B cell (primary cell): ENCODE measurements around the gene TNP2. TPM values are rescaled to one million over a fixed set of nuclear protein-coding genes. Genes with fewer than 3 reads are reported as not detected.
A peak's percentile ranks its signal among the peaks of the same experiment; 100 is the strongest.
"Not testable (repeated sequence)": the region's sequence is repeated elsewhere in the genome, so short reads cannot be mapped to it uniquely, and the experiment has no call there.

ENCODE experiments used
- ATAC-seq: fragments of 200-7000 bp; cut with Tn5 transposase; one replicate; pipeline ENCODE4 v1.10.0; 2021; ENCODE audit warnings: low read depth, mild to moderate bottlenecking, moderate number of reproducible peaks, moderate library complexity
- CTCF ChIA-PET: fragments of 350-600 bp; sonication (Branson Sonifier 250); formaldehyde crosslinking; loops from one replicate; lab custom pipeline; 2021; ENCODE audit warnings: antibody characterized with exemption, inconsistent platforms; lab: Charles Lee
- POLR2A ChIA-PET: fragments of 350-600 bp; sonication (Branson Sonifier 250); formaldehyde crosslinking; loops from one replicate; lab custom pipeline; 2021; ENCODE audit warnings: antibody characterized with exemption; lab: Charles Lee
- DNase-seq: peaks from one replicate; pipeline ENCODE4 v3.0.0; 2013
- H2AFZ ChIP-seq: 2 replicates; pipeline ENCODE4 v1.6.1; 2012; ENCODE audit warnings: mild to moderate bottlenecking, low read depth, low read length; ENCODE audit not compliant: insufficient read depth, poor library complexity, severe bottlenecking
- H3K27ac ChIP-seq, 2 donors: 1 replicate in 1 of 2; 2 replicates in 1 of 2; pipeline ENCODE4 v1.5.1; 2012 to 2013; ENCODE audit warnings: low read length in 2 of 2, mild to moderate bottlenecking in 2 of 2, moderate library complexity in 1 of 2
- H3K27me3 ChIP-seq, 4 experiments: fragments of 200-600 bp in 1 of 4; sonication (generic) in 1 of 4; replicated peaks in 1 of 4; 1 replicate in 2 of 4; 2 replicates in 2 of 4; pipeline versions ENCODE4 v1.6.1 to v1.7.0; 2013 to 2016; ENCODE audit warnings: low read length in 3 of 4, mild to moderate bottlenecking in 2 of 4, mixed read lengths in 1 of 4, moderate library complexity in 1 of 4; ENCODE audit not compliant: insufficient read depth in 4 of 4, control insufficient read depth in 3 of 4; ENCODE audit errors: control extremely low read depth in 1 of 4
- H3K36me3 ChIP-seq, 2 experiments: replicated peaks in 1 of 2; 1 replicate in 1 of 2; 2 replicates in 1 of 2; pipeline versions ENCODE4 v1.6.1 to v1.7.1; 2013; ENCODE audit warnings: low read length in 1 of 2; ENCODE audit not compliant: insufficient read depth in 2 of 2, control insufficient read depth in 1 of 2; ENCODE audit errors: control extremely low read depth in 1 of 2, extremely low read depth in 1 of 2
- H3K4me1 ChIP-seq, 2 donors: fragments of 200-600 bp in 1 of 2; sonication (generic) in 1 of 2; 1 replicate in 1 of 2; 2 replicates in 1 of 2; pipeline versions ENCODE4 v1.5.1 to v1.6.1; 2013 to 2017; ENCODE audit warnings: low read length in 2 of 2; ENCODE audit not compliant: control insufficient read depth in 2 of 2, insufficient read depth in 2 of 2
- H3K4me2 ChIP-seq: replicated peaks from 2 replicates; pipeline ENCODE3; 2012; ENCODE audit warnings: mild to moderate bottlenecking, low read depth, low read length; ENCODE audit not compliant: poor library complexity, severe bottlenecking
- H3K4me3 ChIP-seq, 5 experiments: fragments of 200-600 bp in 1 of 5; sonication (generic) in 1 of 5; 1 replicate in 3 of 5; 2 replicates in 2 of 5; pipeline versions ENCODE4 v1.5.1 to v1.7.0; 2011 to 2016; ENCODE audit warnings: low read length in 4 of 5, mild to moderate bottlenecking in 4 of 5, low read depth in 2 of 5, control low read depth in 1 of 5, moderate library complexity in 1 of 5; ENCODE audit not compliant: insufficient read depth in 1 of 5; ENCODE audit errors: control extremely low read depth in 1 of 5, extremely low read depth in 1 of 5
- H3K79me2 ChIP-seq: fragments of 200-600 bp; sonication (generic); one replicate; pipeline ENCODE4 v1.6.0; 2016; ENCODE audit warnings: low read length; ENCODE audit not compliant: control insufficient read depth, insufficient read depth
- H3K9ac ChIP-seq: fragments of 200-600 bp; sonication (generic); 2 replicates; pipeline ENCODE4 v1.6.1; 2017; ENCODE audit warnings: mild to moderate bottlenecking, low read length, moderate library complexity
- H3K9me3 ChIP-seq, 3 donors: one replicate each; pipeline versions ENCODE4 v1.6.1 to v1.7.1; 2013; ENCODE audit warnings: low read length in 2 of 3; ENCODE audit not compliant: control insufficient read depth in 2 of 3, insufficient read depth in 1 of 3; ENCODE audit errors: control extremely low read depth in 1 of 3
- H4K20me1 ChIP-seq: 2 replicates; pipeline ENCODE4 v1.6.0; 2012; ENCODE audit warnings: mild to moderate bottlenecking, low read length; ENCODE audit not compliant: insufficient read depth, control insufficient read depth, poor library complexity, severe bottlenecking
- H3K27ac Mint-ChIP-seq: one replicate; pipeline ENCODE4 v1.8.0; 2021; ENCODE audit warnings: mixed read lengths
- H3K27me3 Mint-ChIP-seq: one replicate; pipeline ENCODE4 v1.8.0; 2021; ENCODE audit warnings: mixed read lengths
- H3K4me1 Mint-ChIP-seq: one replicate; pipeline ENCODE4 v1.8.0; 2021; ENCODE audit warnings: mixed read lengths
- H3K4me3 Mint-ChIP-seq: one replicate; pipeline ENCODE4 v1.8.0; 2021; ENCODE audit warnings: mixed read lengths
- H3K9me3 Mint-ChIP-seq: one replicate; pipeline ENCODE4 v1.8.0; 2022; ENCODE audit warnings: mixed read lengths; ENCODE audit not compliant: insufficient read depth
- CTCF ChIP-seq: fragments of 200-600 bp; IDR thresholded peaks from one replicate; pipeline ENCODE4 v1.8.0; 2022; ENCODE audit warnings: antibody characterized with exemption, mild to moderate bottlenecking
- EZH2 ChIP-seq: IDR thresholded peaks from 2 replicates; pipeline ENCODE4 v1.6.1; 2012; ENCODE audit warnings: borderline replicate concordance, low read depth, mild to moderate bottlenecking, moderate library complexity, low read length; ENCODE audit not compliant: insufficient read depth, poor library complexity, severe bottlenecking
- WGBS: methylation state at CpG from one replicate; pipeline ENCODE4 v1.1.5; 2013; ENCODE audit warnings: missing lambda C conversion rate; ENCODE audit not compliant: insufficient coverage; 5-methylcytosine and 5-hydroxymethylcytosine counted together
- intact Hi-C: fragments of 100-400 bp; cut with micrococcal nuclease; formaldehyde crosslinking; loops from one replicate; pipeline ENCODE4 v1.10.0; 2022
- polyA plus RNA-seq: library from polyadenylated mRNA; depleted of rRNA; stranded (reverse); fragments of >200 nt; gene quantifications from 2 replicates; pipeline ENCODE4 v1.2.3, GENCODE V29; 2012
- total RNA-seq, 2 donors: library from RNA; stranded (reverse); fragments of 120-200 nt in 1 of 2; gene quantifications; 1 replicate in 1 of 2; 2 replicates in 1 of 2; pipeline versions ENCODE4 v1.2.3 to v1.2.4, GENCODE V29; 2013 to 2022

Gene TNP2
- total and polyA plus RNA-seq, 2 donors (not counting 1 experiment from before 2014, with no cell fraction given) = not detected

- peaks cover 61% of the 10 kb centered on the region for H3K4me1 Mint-ChIP-seq
- H3K9me3 ChIP-seq, H4K20me1 ChIP-seq, H3K79me2 ChIP-seq, H3K36me3 ChIP-seq, H3K9ac ChIP-seq, H3K27ac ChIP-seq, H3K27me3 Mint-ChIP-seq, ATAC-seq, H3K9me3 Mint-ChIP-seq, intact Hi-C loops, H3K27me3 ChIP-seq, H2AFZ ChIP-seq, H3K4me3 ChIP-seq: not testable (repeated sequence)
- peak overlapping the region; percentile 48 for H3K4me3 Mint-ChIP-seq
- H3K4me1 ChIP-seq = peaks cover 55 to 60% of the 10 kb centered on the region in 2 donors
- 50% methylated on average over 8 of the region's 13 CpGs for WGBS
- peak overlapping the region; percentile 76 for H3K4me2 ChIP-seq
- CTCF ChIA-PET = interaction anchor here (0.6 to 4.3 kb wide), 16 partner anchors 12 to 345 kb away, joined by 3 to 136 read pairs (median 14); partner anchors contain the start of genes RMI2 and SOCS1
- peak overlapping the region; percentile 75 for H3K27ac Mint-ChIP-seq
- POLR2A ChIA-PET = interaction anchor here (0.6 to 4.5 kb wide), 12 partner anchors 11 to 533 kb away, joined by 3 to 118 read pairs (median 12); partner anchors contain the start of gene SOCS1
- peak; percentile 46 for DNase-seq
Measured at GRCh38 chr16:11298950-11299547, 29.9 kb upstream of the TNP2 start.

- peaks cover 61 to 66% of the 10 kb centered on the region in 2 donors for H3K4me1 ChIP-seq
- DNase-seq (no peak), ATAC-seq (no peak)
- no peaks in the 10 kb centered on the region for H3K79me2 ChIP-seq
- no peaks in the 10 kb centered on the region for H3K9me3 ChIP-seq
- peak overlapping the region in 1 of 5 experiments; percentile 11 for H3K4me3 ChIP-seq
- H3K27me3 Mint-ChIP-seq = no peaks in the 10 kb centered on the region
- CTCF ChIA-PET = interaction anchor here (0.6 to 4.3 kb wide), 31 partner anchors 11 to 384 kb away, joined by 3 to 136 read pairs (median 5); partner anchors contain the start of genes DEXI, PRM2, RMI2 and SOCS1
- H3K4me1 Mint-ChIP-seq = peaks cover 65% of the 10 kb centered on the region
- POLR2A ChIA-PET = interaction anchor here (0.6 to 4.5 kb wide), 22 partner anchors 11 to 534 kb away, joined by 3 to 118 read pairs (median 4); partner anchors contain the start of gene SOCS1
- H3K9me3 Mint-ChIP-seq = no peaks in the 10 kb centered on the region
- no peak overlapping the region for H3K9ac ChIP-seq
- peak overlapping the region; percentile 67 for H3K4me3 Mint-ChIP-seq
- no peaks in the 10 kb centered on the region for H4K20me1 ChIP-seq
- H2AFZ ChIP-seq = peak overlapping the region; percentile 48
- WGBS = 100% methylated on average over 1 of the region's 5 CpGs
- intact Hi-C loops = no loop called here
- peak overlapping the region; percentile 76 for H3K4me2 ChIP-seq
- H3K27ac ChIP-seq = peak overlapping the region; percentile 67 to 73
- no peaks in the 10 kb centered on the region for H3K27me3 ChIP-seq
- H3K27ac Mint-ChIP-seq = peak overlapping the region; percentile 93
- no peaks in the 10 kb centered on the region for H3K36me3 ChIP-seq
- no peak for TF ChIP-seq CTCF
- TF ChIP-seq EZH2 = no peak
Measured at GRCh38 chr16:11298143-11298900, 29.2 kb upstream of the TNP2 start.
